Gastroesophageal sphincter (tissue), 3 donors: ENCODE data around the gene NAXE.
A peak's percentile ranks its signal among the peaks of the same experiment; 100 is the strongest.

ENCODE experiments used
- CTCF ChIP-seq, 4 experiments: fragments of 200-600 bp in 2 of 4; fragments of 450-650 bp in 2 of 4; sonication (generic) in 1 of 4; IDR thresholded peaks; one replicate each; pipeline ENCODE4 v1.5.1; 2017 to 2019; ENCODE audit warnings: antibody characterized with exemption in 4 of 4, mild to moderate bottlenecking in 2 of 4, moderate library complexity in 2 of 4
- POLR2A ChIP-seq, 2 donors: fragments of 450-650 bp; IDR thresholded peaks; one replicate each; pipeline ENCODE4 v1.6.1; 2017; ENCODE audit warnings: antibody characterized with exemption in 2 of 2, mild to moderate bottlenecking in 2 of 2, moderate library complexity in 1 of 2

DNA sequence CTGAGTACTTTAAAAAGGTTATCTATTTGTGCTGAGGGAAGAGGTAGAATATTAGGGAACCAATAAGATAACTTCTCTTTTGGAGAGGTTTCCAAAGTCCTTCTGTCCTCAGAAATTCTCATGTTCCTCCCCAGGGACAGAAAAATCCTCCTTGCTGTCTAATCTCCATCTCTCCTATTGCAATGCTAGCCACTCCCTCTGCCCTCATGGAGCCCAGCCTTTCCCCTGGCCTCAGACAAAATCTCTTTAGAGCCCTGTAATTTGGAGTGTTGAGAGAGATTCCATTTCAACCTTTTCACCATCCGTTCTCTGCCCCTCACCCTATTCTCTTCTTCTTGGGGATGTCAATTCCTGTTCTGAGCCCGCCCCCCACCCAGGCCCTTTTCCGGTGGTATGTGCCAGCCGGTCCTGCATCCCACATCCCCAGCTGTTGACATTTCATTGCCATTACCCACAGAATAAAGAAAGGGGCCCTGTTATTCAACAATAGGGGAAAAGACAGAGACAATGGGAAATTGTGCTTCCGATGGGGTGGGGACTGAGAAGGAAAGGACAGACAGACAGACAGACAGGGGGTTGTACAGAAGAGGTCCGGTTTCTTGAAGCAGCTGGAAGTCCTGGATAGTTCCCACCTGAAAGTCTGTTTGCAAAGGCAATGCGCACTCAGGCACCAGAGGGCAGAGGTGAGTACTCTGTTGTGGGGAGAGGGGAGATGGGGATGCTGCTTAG is 27.4 kb downstream of the NAXE start, which contains the start of gene HAPLN2:
- TF ChIP-seq POLR2A (IDR thresholded peaks at IDR 0.05) (no peak), CTCF (IDR thresholded peaks at IDR 0.05) (peak in 1 of 4 experiments; percentile 21)
